Activated naive CD8-positive, alpha-beta T cell treated with anti-CD3 and anti-CD28 coated beads, Interleukin-2, amount 50 U/mL, for 24 hours (primary cell): ENCODE results near the gene PEX12.
A peak's percentile ranks its signal among the peaks of the same experiment; 100 is the strongest.
"Not testable (repeated sequence)": the region's sequence is repeated elsewhere in the genome, so short reads cannot be mapped to it uniquely, and the experiment has no call there.

Experiments
- ATAC-seq: fragments of 150-1000 bp; cut with Tn5 transposase; one replicate; pipeline ENCODE4 v1.10.0; 2021
- DNase-seq: peaks from one replicate; pipeline ENCODE4 v3.0.0; 2021
- H3K27ac Mint-ChIP-seq: one replicate; pipeline ENCODE4 v1.8.0; 2021; ENCODE audit warnings: mild to moderate bottlenecking, mixed read lengths
- H3K27me3 Mint-ChIP-seq: one replicate; pipeline ENCODE4 v1.8.0; 2021; ENCODE audit warnings: mixed read lengths
- H3K36me3 Mint-ChIP-seq: one replicate; pipeline ENCODE4 v1.8.0; 2021; ENCODE audit warnings: low read depth, mixed read lengths
- H3K4me1 Mint-ChIP-seq: one replicate; pipeline ENCODE4 v1.8.0; 2021; ENCODE audit warnings: mixed read lengths
- H3K4me3 Mint-ChIP-seq: one replicate; pipeline ENCODE4 v1.8.0; 2021; ENCODE audit warnings: mild to moderate bottlenecking, moderate library complexity, mixed read lengths
- H3K9me3 Mint-ChIP-seq: one replicate; pipeline ENCODE4 v1.8.0; 2021; ENCODE audit warnings: mixed read lengths

The PEX12 gene

DNA sequence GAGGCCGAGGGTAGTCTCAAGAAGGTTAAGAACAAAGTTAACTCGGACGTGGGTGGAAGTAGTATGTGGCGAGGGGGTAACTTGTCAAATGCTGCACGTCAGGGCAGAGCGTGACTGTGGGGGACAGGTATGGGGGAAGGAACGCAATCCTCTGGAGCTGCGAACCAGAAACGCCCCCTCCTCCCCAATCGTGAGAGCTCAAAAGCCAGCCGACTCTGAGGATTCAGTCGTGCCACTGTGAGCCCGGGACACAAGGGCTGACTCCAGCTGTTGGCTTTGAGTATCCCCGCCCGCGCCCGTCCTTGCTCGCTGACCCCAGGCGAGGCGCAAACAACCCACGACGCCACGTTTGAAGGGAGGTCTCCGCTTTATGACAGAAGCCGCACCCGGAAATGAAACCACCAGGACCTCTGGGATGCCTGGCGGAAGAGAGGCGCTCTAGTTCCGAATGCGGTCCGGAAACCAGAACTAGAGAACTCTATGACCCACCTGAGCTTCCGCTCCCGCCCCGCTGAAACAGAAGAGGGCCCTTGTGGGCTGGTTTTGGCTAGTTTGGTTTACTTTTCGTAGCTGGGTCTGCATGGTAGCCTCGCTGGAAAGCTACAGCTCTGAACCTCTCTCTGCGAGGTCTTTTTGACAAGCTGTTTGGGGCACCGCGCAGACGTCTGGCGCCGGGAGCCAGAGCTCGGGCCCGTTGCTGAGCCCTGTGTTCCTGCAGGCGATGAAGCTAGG lies at the start of gene PEX12:
Gene PEX12 (minus strand): TSS at position 375 of the 732 bp plus-strand sequence. CDS start 550 bp downstream, outside the sequence.
- peak; percentile 97 for ATAC-seq
- Mint-ChIP-seq H3K4me1 (peaks cover 29% of the 10 kb centered on the region), H3K27ac (peak within 1 kb of the TSS; percentile 98), H3K4me3 (peak within 1 kb of the TSS; percentile 99), H3K27me3 (no peaks in the 10 kb centered on the region), H3K36me3 (peaks cover 7% of the 10 kb centered on the region), H3K9me3 (no peaks in the 10 kb centered on the region)
- DNase-seq = peak; percentile 87

DNA sequence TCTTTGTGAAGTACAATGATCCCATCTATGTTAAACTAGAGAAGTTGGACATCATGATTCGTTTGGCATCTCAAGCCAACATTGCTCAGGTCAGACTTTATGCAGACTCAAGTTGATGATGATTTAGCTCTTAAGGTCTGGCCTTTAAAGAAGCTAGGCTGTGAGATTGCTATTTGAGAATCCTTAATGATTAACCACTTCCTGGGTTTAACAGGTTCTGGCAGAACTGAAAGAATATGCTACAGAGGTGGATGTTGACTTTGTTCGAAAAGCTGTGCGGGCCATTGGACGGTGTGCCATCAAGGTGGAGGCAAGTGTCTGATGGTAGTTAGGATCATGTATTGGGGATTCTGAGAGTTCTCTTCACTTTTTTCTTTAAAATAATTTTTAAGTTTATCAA lies 49.0 kb upstream of the PEX12 start:
- Mint-ChIP-seq H3K27me3 (no peaks in the 10 kb centered on the region), H3K27ac (no peak overlapping the region), H3K9me3 (no peaks in the 10 kb centered on the region), H3K4me1 (no peaks in the 10 kb centered on the region), H3K4me3 (no peak overlapping the region), H3K36me3 (peaks cover 34% of the 10 kb centered on the region)
- DNase-seq = no peak
- no peak for ATAC-seq

DNA sequence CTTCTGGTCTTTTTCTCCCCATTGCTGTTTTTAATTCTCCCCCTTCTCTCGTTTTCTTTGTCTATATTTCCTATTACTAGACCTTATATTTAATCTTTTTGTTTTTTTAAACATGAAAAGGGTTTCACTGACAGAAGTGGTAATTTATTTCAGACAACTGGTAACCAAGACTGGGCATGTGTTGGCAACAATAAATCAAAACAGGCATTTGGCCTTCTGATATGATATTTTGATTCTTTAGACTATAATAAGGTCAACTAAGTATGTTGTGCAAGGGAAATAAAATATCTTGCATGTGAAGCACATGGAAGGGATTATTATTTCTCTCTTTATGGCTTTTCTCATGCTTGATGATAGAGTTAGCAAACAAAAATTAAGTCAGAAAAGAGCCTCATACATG lies 43.4 kb upstream of the PEX12 start:
- Mint-ChIP-seq H3K27me3 (no peaks in the 10 kb centered on the region), H3K27ac (no peak overlapping the region), H3K4me1 (no peaks in the 10 kb centered on the region), H3K4me3 (no peak overlapping the region), H3K36me3 (peaks cover 13% of the 10 kb centered on the region), H3K9me3 (no peaks in the 10 kb centered on the region)
- ATAC-seq (no peak), DNase-seq (no peak)

DNA sequence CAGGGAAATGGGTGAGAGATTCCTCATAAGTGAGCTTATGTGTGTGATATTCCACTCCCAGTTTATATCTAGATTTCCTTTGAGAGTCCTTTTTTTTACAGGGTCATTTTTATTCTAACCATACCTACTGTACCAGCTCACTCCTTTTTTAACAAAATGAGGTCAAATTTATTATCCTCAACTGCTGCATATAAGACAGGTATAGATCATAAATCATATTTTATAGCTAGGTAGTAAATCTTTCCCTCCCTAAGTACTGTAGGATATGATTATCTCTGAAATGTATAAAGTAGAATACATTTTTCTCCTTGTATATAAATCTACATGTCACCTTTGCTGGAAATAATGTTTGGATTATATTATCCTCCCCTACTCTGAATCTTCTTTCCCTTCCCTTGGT lies 40.3 kb upstream of the PEX12 start:
- ATAC-seq (no peak), DNase-seq (no peak)
- H3K9me3 Mint-ChIP-seq = no peaks in the 10 kb centered on the region
- no peak overlapping the region for H3K27ac Mint-ChIP-seq
- H3K27me3 Mint-ChIP-seq = no peaks in the 10 kb centered on the region
- H3K4me1 Mint-ChIP-seq = no peaks in the 10 kb centered on the region
- no peak overlapping the region for H3K4me3 Mint-ChIP-seq
- H3K36me3 Mint-ChIP-seq = peaks cover 7% of the 10 kb centered on the region

DNA sequence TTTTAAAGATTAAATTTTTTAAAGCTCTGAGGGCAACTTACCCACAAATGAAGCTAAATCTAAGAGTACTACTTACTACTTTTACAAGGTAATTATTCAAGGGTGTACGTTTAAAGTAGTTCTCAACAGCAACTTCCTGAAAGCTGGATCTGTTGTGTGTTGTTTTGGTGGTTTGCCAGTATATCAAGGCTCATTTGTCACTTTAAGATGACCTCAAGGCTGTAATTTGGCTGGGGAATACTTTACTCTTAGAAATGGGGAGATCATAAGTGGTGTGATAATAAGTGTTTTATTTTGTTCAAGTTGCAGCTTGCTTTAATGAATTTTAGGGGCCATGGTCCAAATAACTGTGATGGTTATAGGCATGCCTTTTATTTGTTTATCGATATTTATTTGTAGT lies 39.1 kb upstream of the PEX12 start:
- Mint-ChIP-seq H3K27ac (no peak overlapping the region), H3K9me3 (no peaks in the 10 kb centered on the region), H3K27me3 (no peaks in the 10 kb centered on the region), H3K4me1 (no peaks in the 10 kb centered on the region), H3K4me3 (no peak overlapping the region), H3K36me3 (peaks cover 11% of the 10 kb centered on the region)
- no peak for DNase-seq
- ATAC-seq = no peak

DNA sequence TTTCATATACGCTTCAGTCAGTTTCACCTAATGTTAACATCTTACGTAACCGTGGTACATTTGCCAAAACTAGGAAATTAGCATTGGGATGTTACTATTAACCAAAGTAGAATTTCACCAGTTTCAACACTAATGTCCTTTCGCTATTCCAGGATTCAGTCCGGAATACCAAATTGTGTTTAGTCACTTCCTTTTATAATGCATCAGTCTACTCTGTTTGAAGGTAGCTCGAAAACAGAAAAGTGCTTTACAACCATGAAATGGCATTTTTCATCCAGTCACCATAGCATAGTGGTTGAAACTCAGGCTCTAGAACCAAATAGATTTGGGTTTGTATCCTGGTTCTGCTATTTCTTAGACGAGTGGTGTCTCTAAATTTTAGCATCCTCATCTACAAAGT lies 38.2 kb upstream of the PEX12 start:
- H3K27ac Mint-ChIP-seq = no peak overlapping the region
- no peak for DNase-seq
- no peaks in the 10 kb centered on the region for H3K9me3 Mint-ChIP-seq
- ATAC-seq = no peak
- H3K36me3 Mint-ChIP-seq = peaks cover 11% of the 10 kb centered on the region
- H3K4me3 Mint-ChIP-seq = no peak overlapping the region
- no peaks in the 10 kb centered on the region for H3K4me1 Mint-ChIP-seq
- H3K27me3 Mint-ChIP-seq = no peaks in the 10 kb centered on the region

DNA sequence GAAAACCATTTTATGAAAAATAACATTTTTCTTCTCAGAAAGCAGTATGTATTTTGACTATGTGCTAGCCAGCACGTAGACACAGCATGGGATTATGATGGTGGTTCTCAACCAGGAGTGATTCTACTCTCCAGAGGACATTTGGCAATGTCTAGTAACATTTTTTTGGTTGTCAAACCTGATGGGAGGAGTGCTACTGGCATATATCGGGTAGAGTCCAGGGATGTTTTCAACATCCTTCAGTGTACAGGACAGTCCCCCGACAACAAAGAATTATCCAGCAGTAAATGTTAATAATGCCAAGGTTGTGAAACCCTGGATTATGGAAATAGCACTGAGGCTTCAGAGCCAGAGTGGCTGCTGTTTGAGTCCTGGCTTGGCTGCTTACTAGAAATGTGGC lies 36.4 kb upstream of the PEX12 start:
- no peaks in the 10 kb centered on the region for H3K4me1 Mint-ChIP-seq
- H3K27me3 Mint-ChIP-seq = no peaks in the 10 kb centered on the region
- DNase-seq (no peak), ATAC-seq (no peak)
- H3K36me3 Mint-ChIP-seq = peaks cover 16% of the 10 kb centered on the region
- H3K27ac Mint-ChIP-seq = no peak overlapping the region
- no peaks in the 10 kb centered on the region for H3K9me3 Mint-ChIP-seq
- H3K4me3 Mint-ChIP-seq = no peak overlapping the region

DNA sequence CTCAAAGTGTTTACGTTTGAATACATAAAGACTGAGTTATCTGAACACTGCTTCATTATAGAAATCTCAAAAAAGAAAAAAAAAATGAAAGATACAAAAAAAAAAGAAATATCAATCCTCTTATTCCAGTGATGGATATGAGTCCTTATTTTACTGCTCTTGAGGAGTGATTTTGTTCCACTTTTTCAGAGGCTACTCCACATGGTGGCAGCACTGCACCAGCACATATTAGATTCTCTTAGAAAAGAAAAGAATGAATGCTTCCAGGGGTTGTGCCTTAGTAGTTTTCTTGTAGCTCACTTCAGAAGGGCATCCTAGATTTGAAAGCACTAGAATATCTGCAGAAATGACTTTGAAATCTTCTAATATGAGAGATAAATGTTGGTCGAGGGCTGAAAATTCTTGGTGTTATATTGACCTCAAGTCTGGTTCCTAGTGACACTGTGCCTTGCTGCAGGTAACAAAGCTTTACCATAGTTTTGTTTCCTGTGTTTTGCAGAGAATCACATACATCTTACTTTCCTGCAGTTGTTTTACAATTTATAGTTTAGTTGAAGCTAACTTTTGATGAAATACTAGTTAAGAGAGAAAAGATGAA lies 34.7 kb upstream of the PEX12 start:
- DNase-seq = peak; percentile 18
- Mint-ChIP-seq H3K36me3 (peaks cover 26% of the 10 kb centered on the region), H3K27me3 (no peaks in the 10 kb centered on the region), H3K4me1 (no peaks in the 10 kb centered on the region), H3K4me3 (no peak overlapping the region), H3K27ac (no peak overlapping the region), H3K9me3 (no peaks in the 10 kb centered on the region)
- no peak for ATAC-seq

DNA sequence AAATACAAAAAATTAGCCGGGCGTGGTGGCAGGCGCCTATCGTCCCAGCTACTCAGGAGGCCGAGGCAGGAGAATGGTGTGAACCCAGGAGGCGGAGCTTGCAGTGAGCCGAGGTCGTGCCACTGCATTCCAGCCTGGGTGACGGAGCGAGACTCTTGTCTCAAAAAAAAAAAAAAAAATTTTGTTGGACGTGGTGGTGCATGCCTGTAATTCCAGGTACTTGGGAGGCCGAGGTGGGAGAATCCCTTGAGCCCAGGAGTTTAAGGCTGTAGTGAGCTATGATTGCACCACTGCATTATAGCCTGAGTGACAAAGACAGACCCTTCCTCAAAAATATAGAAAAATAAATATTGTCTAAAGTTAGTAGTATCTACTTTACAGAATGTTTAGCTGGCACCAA lies 32.4 kb upstream of the PEX12 start:
- H3K4me1 Mint-ChIP-seq, ATAC-seq, H3K27ac Mint-ChIP-seq, H3K4me3 Mint-ChIP-seq, H3K27me3 Mint-ChIP-seq, DNase-seq, H3K9me3 Mint-ChIP-seq: not testable (repeated sequence)
- H3K36me3 Mint-ChIP-seq = peaks cover 37% of the 10 kb centered on the region

DNA sequence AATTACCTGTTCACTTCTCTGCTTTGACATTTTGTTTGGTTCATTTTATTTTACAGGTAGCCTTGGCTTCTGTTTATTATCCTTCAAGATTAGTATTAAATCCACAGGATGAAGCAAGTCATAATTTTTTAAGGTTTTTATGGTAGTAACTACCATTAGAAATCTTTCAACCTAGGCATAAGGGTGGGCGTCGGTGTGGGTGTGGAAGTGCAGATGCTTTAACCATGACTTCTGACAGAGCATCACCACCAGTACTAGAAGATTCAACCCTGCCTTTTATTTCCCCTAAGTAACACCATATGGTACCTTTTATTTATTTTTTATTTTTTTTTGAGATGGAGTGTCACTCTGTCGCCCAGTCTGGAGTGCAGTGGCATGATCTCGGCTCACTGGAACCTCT lies 31.5 kb upstream of the PEX12 start:
- no peak overlapping the region for H3K27ac Mint-ChIP-seq
- no peak for ATAC-seq
- H3K9me3 Mint-ChIP-seq = no peaks in the 10 kb centered on the region
- no peak for DNase-seq
- no peaks in the 10 kb centered on the region for H3K27me3 Mint-ChIP-seq
- peaks cover 5% of the 10 kb centered on the region for H3K4me1 Mint-ChIP-seq
- no peak overlapping the region for H3K4me3 Mint-ChIP-seq
- peaks cover 40% of the 10 kb centered on the region for H3K36me3 Mint-ChIP-seq

DNA sequence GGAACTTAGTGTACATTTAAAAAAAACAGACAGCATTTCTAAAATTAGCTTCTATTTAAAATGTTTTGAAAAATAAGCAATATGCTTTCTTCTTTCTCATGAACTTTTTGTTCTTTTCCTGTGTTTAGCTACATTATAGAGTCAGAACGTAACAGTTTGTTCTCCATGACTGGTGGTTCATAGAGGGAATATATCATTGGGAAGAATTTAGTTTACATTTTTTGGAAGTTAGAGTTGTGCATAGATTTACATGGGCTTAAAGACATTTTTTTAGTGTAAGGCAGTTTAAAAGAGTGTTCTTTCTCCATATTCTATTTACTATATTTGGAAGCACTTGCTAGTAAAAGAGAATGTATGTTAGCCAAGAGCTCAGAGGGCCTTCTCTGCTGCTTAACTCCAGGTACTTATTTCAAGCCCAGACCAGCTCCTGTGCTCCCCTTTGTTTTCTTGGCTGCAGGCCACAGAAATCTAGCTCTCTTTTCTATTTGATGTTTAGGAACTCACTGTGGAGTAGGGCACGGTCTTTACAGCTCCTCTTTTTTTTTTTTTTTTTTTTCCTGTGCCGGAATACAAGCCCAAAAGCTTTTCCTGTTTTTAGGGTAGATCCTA lies 29.0 kb upstream of the PEX12 start:
- no peak for ATAC-seq
- Mint-ChIP-seq H3K27me3 (no peaks in the 10 kb centered on the region), H3K36me3 (peaks cover 47% of the 10 kb centered on the region), H3K4me3 (no peak overlapping the region), H3K9me3 (no peaks in the 10 kb centered on the region), H3K27ac (no peak overlapping the region), H3K4me1 (peaks cover 5% of the 10 kb centered on the region)
- DNase-seq = no peak

DNA sequence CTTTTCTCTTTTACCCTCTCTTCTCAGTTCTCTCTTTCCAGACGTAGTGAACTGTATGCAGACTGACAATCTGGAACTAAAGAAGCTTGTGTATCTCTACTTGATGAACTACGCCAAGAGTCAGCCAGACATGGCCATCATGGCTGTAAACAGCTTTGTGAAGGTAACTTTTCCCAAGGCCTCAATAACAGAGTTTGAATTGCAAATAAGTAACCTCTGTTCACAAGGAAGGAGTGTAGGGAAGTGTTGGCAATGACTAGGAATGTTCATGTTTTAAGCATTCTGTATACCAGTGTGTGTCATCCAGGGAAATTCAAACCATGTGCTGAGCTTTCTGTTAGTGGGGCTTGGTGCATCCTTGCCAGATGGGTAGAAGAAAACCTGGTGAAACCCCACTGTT lies 27.3 kb upstream of the PEX12 start:
- peaks cover 5% of the 10 kb centered on the region for H3K4me1 Mint-ChIP-seq
- H3K4me3 Mint-ChIP-seq = no peak overlapping the region
- ATAC-seq (no peak), DNase-seq (no peak)
- no peaks in the 10 kb centered on the region for H3K27me3 Mint-ChIP-seq
- peaks cover 53% of the 10 kb centered on the region for H3K36me3 Mint-ChIP-seq
- H3K9me3 Mint-ChIP-seq = no peaks in the 10 kb centered on the region
- no peak overlapping the region for H3K27ac Mint-ChIP-seq

DNA sequence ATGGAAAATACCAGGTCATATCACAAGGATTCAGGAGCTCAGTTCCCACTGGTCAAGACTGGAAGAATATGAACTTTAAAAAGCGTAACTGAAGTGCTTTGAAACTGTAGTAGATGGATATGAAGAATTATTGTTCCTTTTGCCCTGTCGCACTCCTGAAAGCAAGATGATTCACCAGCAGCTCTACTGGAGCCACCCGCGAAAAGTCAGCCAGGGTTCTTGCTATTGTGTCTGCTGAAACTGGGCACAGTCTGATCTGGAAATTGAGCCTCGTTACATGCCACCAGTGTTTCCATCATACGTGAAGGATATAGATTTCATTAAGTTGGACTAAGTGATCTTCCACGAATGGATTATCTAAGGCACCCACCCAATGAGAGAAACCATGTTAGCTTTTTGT lies 25.3 kb upstream of the PEX12 start:
- ATAC-seq (no peak), DNase-seq (no peak)
- H3K4me3 Mint-ChIP-seq = no peak overlapping the region
- no peak overlapping the region for H3K27ac Mint-ChIP-seq
- peaks cover 58% of the 10 kb centered on the region for H3K36me3 Mint-ChIP-seq
- H3K4me1 Mint-ChIP-seq = peaks cover 5% of the 10 kb centered on the region
- H3K9me3 Mint-ChIP-seq = no peaks in the 10 kb centered on the region
- no peaks in the 10 kb centered on the region for H3K27me3 Mint-ChIP-seq

DNA sequence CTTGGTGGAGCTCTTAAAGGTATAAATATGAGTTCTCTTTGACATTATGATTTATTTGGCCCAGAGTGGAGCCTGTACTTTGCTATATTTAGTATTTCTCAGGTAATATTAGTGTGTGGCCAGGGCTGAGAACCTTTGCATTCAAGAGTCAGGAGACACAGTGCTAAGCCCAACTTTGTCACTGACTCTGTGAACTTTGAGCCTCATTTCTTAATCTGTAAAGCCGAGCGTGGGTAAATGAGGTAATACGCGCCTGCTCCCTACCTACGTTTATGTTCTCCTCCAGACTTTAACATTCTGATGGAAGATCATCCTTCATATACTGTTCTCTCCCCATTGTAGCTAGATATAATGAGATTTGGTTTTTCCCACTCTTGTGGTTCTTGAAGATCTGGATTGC lies 19.2 kb upstream of the PEX12 start:
- peaks cover 61% of the 10 kb centered on the region for H3K36me3 Mint-ChIP-seq
- H3K27ac Mint-ChIP-seq = no peak overlapping the region
- no peak overlapping the region for H3K4me3 Mint-ChIP-seq

DNA sequence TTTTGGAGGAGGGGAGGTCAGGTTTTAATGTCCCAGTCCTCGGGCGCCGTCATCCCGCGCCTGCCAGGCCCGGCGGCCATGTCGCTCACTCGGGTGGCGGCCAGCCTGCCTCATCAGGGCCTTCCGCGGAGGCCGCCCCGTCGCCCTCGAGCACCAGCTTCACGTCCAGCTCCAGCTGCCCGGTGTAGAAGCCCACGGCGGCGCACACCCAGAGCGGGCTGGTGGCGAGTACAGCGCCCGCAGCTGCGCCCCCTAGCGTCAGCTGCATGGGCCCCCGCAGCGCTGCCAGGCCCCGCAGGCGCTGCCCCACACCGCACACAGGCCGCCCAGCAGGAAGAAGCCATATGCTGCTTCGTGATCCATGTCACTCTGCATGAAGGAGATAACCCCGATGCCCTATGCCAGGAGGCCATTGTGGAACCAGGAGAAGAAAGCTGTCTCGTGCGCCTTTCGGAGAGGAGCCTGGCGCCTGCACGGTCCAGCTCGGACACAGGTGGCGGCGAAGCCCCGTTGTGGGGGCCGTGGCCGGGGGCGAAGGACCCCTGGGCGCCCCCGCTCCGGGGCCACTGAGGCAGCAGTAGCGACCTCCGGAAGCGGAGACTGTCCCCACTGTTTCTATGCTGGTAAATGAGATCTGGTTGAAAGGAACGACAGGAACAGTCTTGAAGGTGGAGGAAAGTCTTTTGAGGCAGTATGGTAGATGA lies 18.3 kb upstream of the PEX12 start:
- Mint-ChIP-seq H3K27me3 (no peaks in the 10 kb centered on the region), H3K4me1 (peaks cover 3% of the 10 kb centered on the region), H3K4me3 (no peak overlapping the region), H3K27ac (no peak overlapping the region), H3K36me3 (peaks cover 53% of the 10 kb centered on the region), H3K9me3 (no peaks in the 10 kb centered on the region)
- ATAC-seq (no peak), DNase-seq (no peak)

More for the DNA sequence above, 19.2 kb upstream of the PEX12 start:
- no peak for DNase-seq
- no peak for ATAC-seq
- no peaks in the 10 kb centered on the region for H3K9me3 Mint-ChIP-seq
- peaks cover 3% of the 10 kb centered on the region for H3K4me1 Mint-ChIP-seq
- no peaks in the 10 kb centered on the region for H3K27me3 Mint-ChIP-seq
